AG04449 (cell line): ENCODE measurements around the gene IL4I1.
A peak's percentile ranks its signal among the peaks of the same experiment; 100 is the strongest.

Source experiments
- CTCF ChIA-PET: fragments of 350-600 bp; formaldehyde crosslinking; extraction: SDS; loops from one replicate; lab custom pipeline; 2021; ENCODE audit warnings: antibody characterized with exemption; lab: Yijun Ruan, JAX
- POLR2A ChIA-PET: fragments of 400-600, 350-600 bp; formaldehyde crosslinking; extraction: SDS; loops from one replicate; lab custom pipeline; 2020; ENCODE audit warnings: antibody characterized with exemption, inconsistent platforms; lab: Yijun Ruan, JAX
- DNase-seq: peaks from one replicate; pipeline ENCODE4 v3.0.0-alpha.2; 2010; ENCODE audit warnings: low read depth, low spot score
- H3K4me3 ChIP-seq: 2 replicates; pipeline ENCODE4 v1.5.1; 2011; ENCODE audit warnings: low read depth, mild to moderate bottlenecking, control low read depth, low read length
- CTCF ChIP-seq: IDR thresholded peaks from one replicate; pipeline ENCODE4 v1.5.1; 2011; ENCODE audit warnings: mild to moderate bottlenecking, moderate library complexity, low read length, control low read depth, inconsistent platforms; ENCODE audit not compliant: insufficient read depth; ENCODE audit errors: missing control alignments

The IL4I1 gene

GRCh38 chr19:49853852-49854377 is 42.8 kb downstream of the IL4I1 start:
- CTCF ChIA-PET: interaction anchor here (0.9 to 1.4 kb wide), 2 partner anchors 11 to 14 kb away, joined by 3 to 4 read pairs; no protein-coding TSS in a partner anchor
- no peak overlapping the region for H3K4me3 ChIP-seq
- no peak for TF ChIP-seq CTCF
- POLR2A ChIA-PET: interaction anchor here (0.6 to 1.7 kb wide), 5 partner anchors 12 to 136 kb away, joined by 3 to 5 read pairs (median 3); partner anchors contain the start of genes AKT1S1 and TBC1D17
- no peak for DNase-seq

GRCh38 chr19:49852631-49853126 is 44.0 kb downstream of the IL4I1 start:
- ChIA-PET CTCF (interaction anchor here (1.0 to 1.1 kb wide), 2 partner anchors 17 to 135 kb away, joined by 3 read pairs; no protein-coding TSS in a partner anchor), POLR2A (interaction anchor here (0.8 kb wide), 1 partner anchor 176 kb away, joined by 3 read pairs; no protein-coding TSS in a partner anchor)
- TF ChIP-seq CTCF: no peak

GRCh38 chr19:49851456-49852259 is 45.0 kb downstream of the IL4I1 start:
- TF ChIP-seq CTCF: no peak
- peak overlapping the region; percentile 85 for H3K4me3 ChIP-seq
- ChIA-PET POLR2A (interaction anchor here (0.8 to 1.6 kb wide), 3 partner anchors 25 to 175 kb away, joined by 3 to 5 read pairs (median 4); partner anchors contain the start of genes AKT1S1, MED25 and TBC1D17), CTCF (interaction anchor here (1.2 kb wide), 1 partner anchor 12 kb away, joined by 4 read pairs; no protein-coding TSS in a partner anchor)
- no peak for DNase-seq

More at GRCh38 chr19:49852631-49853126, 44.0 kb downstream of the IL4I1 start:
- DNase-seq: no peak
- peak overlapping the region; percentile 85 for H3K4me3 ChIP-seq

GRCh38 chr19:49850487-49851342 is 46.0 kb downstream of the IL4I1 start, which contains the start of gene PTOV1:
TSS of gene PTOV1 (plus strand) at chr19:49851159.
- POLR2A ChIA-PET: interaction anchor here (0.7 to 1.6 kb wide), 10 partner anchors 11 to 155 kb away, joined by 3 to 10 read pairs (median 4); partner anchors contain the start of genes AKT1S1, MED25 and TBC1D17

GRCh38 chr19:49850221-49850486 is 46.5 kb downstream of the IL4I1 start:
- ChIA-PET POLR2A (interaction anchor here (0.7 to 1.6 kb wide), 9 partner anchors 11 to 154 kb away, joined by 3 to 10 read pairs (median 5); partner anchors contain the start of genes AKT1S1, MED25 and TBC1D17), CTCF (interaction anchor here (0.9 to 1.0 kb wide), 2 partner anchors 31 to 178 kb away, joined by 4 to 5 read pairs; no protein-coding TSS in a partner anchor)
- peak overlapping the region; percentile 85 for H3K4me3 ChIP-seq
- DNase-seq: no peak
- no peak for TF ChIP-seq CTCF

More at GRCh38 chr19:49850487-49851342, 46.0 kb downstream of the IL4I1 start, which contains the start of gene PTOV1:
- no peak for TF ChIP-seq CTCF
- peak within 1 kb of the TSS; percentile 85 for H3K4me3 ChIP-seq
- DNase-seq: no peak
- CTCF ChIA-PET: interaction anchor here (0.9 to 1.2 kb wide), 3 partner anchors 11 to 178 kb away, joined by 4 to 5 read pairs (median 4); no protein-coding TSS in a partner anchor
